ENCODE data around the gene NAA15. TPM values are rescaled to one million over a fixed set of nuclear protein-coding genes. Genes with fewer than 3 reads are reported as not detected.

NAA15 gene
- total and polyA plus RNA-seq, 2 of the 8 experiments (the other 6 are each of a cell fraction or from before 2014, with no cell fraction given): 9.7 to 124 TPM

DNA sequence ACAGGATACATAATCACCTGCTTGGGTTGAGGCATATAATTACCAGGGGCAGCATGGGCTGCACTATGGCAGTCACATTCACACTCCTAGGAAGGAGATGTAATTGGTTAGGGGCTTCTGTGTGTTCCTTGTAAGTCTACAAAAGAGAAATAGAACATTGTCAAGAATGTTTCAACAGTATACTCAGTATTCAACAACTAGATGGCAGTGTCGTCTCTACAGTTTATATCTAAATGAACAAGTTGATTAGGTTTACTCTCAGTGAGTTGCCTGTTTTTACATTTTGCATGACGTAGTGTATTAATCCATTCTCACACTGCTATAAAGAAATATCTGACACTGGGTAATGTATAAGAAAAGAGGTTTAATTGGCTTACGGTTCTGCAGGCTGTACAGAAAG, 102.2 kb downstream of the NAA15 start:
- H3K56ac ChIP-seq (replicated peaks; ENCODE audit: insufficient read length, low read depth, low read length): no peak overlapping the region
- H2BK12ac ChIP-seq (ENCODE audit: low read depth, low read length): no peak overlapping the region
- no peaks in the 10 kb centered on the region for H3K23me2 ChIP-seq (ENCODE audit: low read depth, low read length)
- no peak overlapping the region for H2BK5ac ChIP-seq (ENCODE audit: low read depth, low read length)
- H4K8ac ChIP-seq (ENCODE audit: extremely low read depth, insufficient read depth, low read length): no peak overlapping the region
- no peaks in the 10 kb centered on the region for H3K27me3 ChIP-seq (replicated peaks in 1 of 4; ENCODE audit: control insufficient read depth in 3 of 4, extremely low read depth in 1 of 4, insufficient read depth in 3 of 4, low read length in 3 of 4)
- no peak for TF ChIP-seq BCL11A (IDR thresholded peaks at IDR 0.05; ENCODE audit: low read depth in 2 of 2, low read length in 2 of 2)
- TF ChIP-seq, protein P1, sequence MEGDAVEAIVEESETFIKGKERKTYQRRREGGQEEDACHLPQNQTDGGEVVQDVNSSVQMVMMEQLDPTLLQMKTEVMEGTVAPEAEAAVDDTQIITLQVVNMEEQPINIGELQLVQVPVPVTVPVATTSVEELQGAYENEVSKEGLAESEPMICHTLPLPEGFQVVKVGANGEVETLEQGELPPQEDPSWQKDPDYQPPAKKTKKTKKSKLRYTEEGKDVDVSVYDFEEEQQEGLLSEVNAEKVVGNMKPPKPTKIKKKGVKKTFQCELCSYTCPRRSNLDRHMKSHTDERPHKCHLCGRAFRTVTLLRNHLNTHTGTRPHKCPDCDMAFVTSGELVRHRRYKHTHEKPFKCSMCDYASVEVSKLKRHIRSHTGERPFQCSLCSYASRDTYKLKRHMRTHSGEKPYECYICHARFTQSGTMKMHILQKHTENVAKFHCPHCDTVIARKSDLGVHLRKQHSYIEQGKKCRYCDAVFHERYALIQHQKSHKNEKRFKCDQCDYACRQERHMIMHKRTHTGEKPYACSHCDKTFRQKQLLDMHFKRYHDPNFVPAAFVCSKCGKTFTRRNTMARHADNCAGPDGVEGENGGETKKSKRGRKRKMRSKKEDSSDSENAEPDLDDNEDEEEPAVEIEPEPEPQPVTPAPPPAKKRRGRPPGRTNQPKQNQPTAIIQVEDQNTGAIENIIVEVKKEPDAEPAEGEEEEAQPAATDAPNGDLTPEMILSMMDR (IDR thresholded peaks at IDR 0.05; ENCODE audit: control extremely low read depth in 1 of 3, insufficient read depth in 1 of 3, low read depth in 1 of 3, low read length in 3 of 3): peak in 1 of 3 experiments; percentile 28; a peak in 2 of 4 replicates
- peak; percentile 30 to 32; a peak in 3 of 4 replicates for TF ChIP-seq RAD21 (IDR thresholded peaks at IDR 0.05 in 1 of 2, conservative IDR thresholded peaks at IDR 0.05 in 1 of 2; ENCODE audit: low read depth in 2 of 2, low read length in 2 of 2)
- TF ChIP-seq CHD1 (IDR thresholded peaks at IDR 0.05; ENCODE audit: low read depth, low read length): no peak
- no peak for TF ChIP-seq FOSL1 (IDR thresholded peaks at IDR 0.05; ENCODE audit: insufficient read depth, low read depth, low read length)
- TF ChIP-seq, protein P2, sequence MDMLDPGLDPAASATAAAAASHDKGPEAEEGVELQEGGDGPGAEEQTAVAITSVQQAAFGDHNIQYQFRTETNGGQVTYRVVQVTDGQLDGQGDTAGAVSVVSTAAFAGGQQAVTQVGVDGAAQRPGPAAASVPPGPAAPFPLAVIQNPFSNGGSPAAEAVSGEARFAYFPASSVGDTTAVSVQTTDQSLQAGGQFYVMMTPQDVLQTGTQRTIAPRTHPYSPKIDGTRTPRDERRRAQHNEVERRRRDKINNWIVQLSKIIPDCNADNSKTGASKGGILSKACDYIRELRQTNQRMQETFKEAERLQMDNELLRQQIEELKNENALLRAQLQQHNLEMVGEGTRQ (IDR thresholded peaks at IDR 0.05; ENCODE audit: low read length): no peak
- TF ChIP-seq HDAC6 (IDR thresholded peaks at IDR 0.05; ENCODE audit: low read depth, low read length): no peak
- no peak overlapping the region for H3K4me3 ChIP-seq (ENCODE audit: extremely low read depth in 1 of 4, insufficient read depth in 2 of 4, low read depth in 3 of 4, low read length in 4 of 4)
- no peak overlapping the region for H3K23ac ChIP-seq (ENCODE audit: insufficient read length)
- no peak overlapping the region for H3K18ac ChIP-seq (ENCODE audit: extremely low read depth, low read length)
- H2BK120ac ChIP-seq (replicated peaks; ENCODE audit: low read depth, low read length): no peak overlapping the region
- H2AK5ac ChIP-seq (ENCODE audit: low read depth, low read length): no peak overlapping the region
- no peaks in the 10 kb centered on the region for H3K36me3 ChIP-seq (ENCODE audit: control insufficient read depth in 2 of 4, insufficient read depth in 4 of 4, low read length in 3 of 4)
- H3K4me1 ChIP-seq (replicated peaks in 1 of 4; ENCODE audit: control insufficient read depth in 3 of 4, insufficient read depth in 4 of 4, low read length in 3 of 4): no peaks in the 10 kb centered on the region
- no peaks in the 10 kb centered on the region for H3K79me1 ChIP-seq (ENCODE audit: low read depth, low read length)
- H3K4me2 ChIP-seq (ENCODE audit: insufficient read depth in 1 of 2, low read depth in 2 of 2, low read length in 2 of 2): no peak overlapping the region
- no peak overlapping the region for H2AFZ ChIP-seq (ENCODE audit: low read length)
- H3K9ac ChIP-seq (replicated peaks in 1 of 4; ENCODE audit: extremely low read depth in 1 of 4, low read depth in 3 of 4, low read length in 3 of 4): no peak overlapping the region
- 83% methylated on average over 3 of the region's 3 CpGs; no CpG with 5 or more reads in 1 of the 2 experiments for WGBS, 2 experiments (ENCODE audit: extremely low coverage in 1 of 2, insufficient coverage in 1 of 2, insufficient read length in 1 of 2, insufficient replicate concordance in 2 of 2, low coverage in 1 of 2, low lambda C conversion rate in 2 of 2, missing lambda C conversion rate in 1 of 2)
- no peak overlapping the region for H4K91ac ChIP-seq (replicated peaks; ENCODE audit: insufficient read length, low read length)
- no peak overlapping the region for H3K4ac ChIP-seq (replicated peaks; ENCODE audit: insufficient read length, low read depth, low read length)
- no peak overlapping the region for H3K14ac ChIP-seq (ENCODE audit: insufficient read length)
- H4K5ac ChIP-seq (ENCODE audit: insufficient read length, low read depth, low read length): no peak overlapping the region
- FAIRE-seq (no peak), DNase-seq (ENCODE audit: low read depth in 1 of 2, low spot score in 2 of 2) (no peak)
- H3K27ac ChIP-seq (ENCODE audit: low read depth, low read length): no peak overlapping the region
- no peak overlapping the region for H2BK15ac ChIP-seq (ENCODE audit: low read length)
- no peaks in the 10 kb centered on the region for H3K79me2 ChIP-seq (ENCODE audit: control insufficient read depth in 1 of 2, insufficient read depth in 2 of 2, low read length in 2 of 2)
- POLR2A ChIA-PET (ENCODE audit: partially characterized antibody): no interaction called here
- CTCF ChIA-PET (ENCODE audit: partially characterized antibody): no interaction called here
- H4K20me1 ChIP-seq (replicated peaks in 1 of 2; ENCODE audit: control insufficient read depth in 1 of 2, insufficient read depth in 2 of 2, low read length in 2 of 2): no peaks in the 10 kb centered on the region
- H3K9me3 ChIP-seq (ENCODE audit: insufficient read depth in 2 of 2, low read depth in 1 of 2, low read length in 1 of 2): no peaks in the 10 kb centered on the region
- H2BK20ac ChIP-seq (ENCODE audit: low read length): no peak overlapping the region

Measured in H1 (cell line).